Gastrocnemius medialis (tissue), 4 donors: Measurements from ENCODE around the gene CBLL2.

Experiments used
- POLR2A ChIP-seq, 2 donors: fragments of 450-650 bp; IDR thresholded peaks; one replicate each; pipeline ENCODE4 v1.6.1; 2017; ENCODE audit warnings: antibody characterized with exemption in 2 of 2, mild to moderate bottlenecking in 2 of 2, moderate library complexity in 2 of 2
- TF ChIP-seq, protein P1 (sequence below), 5 experiments: fragments of 450-650 bp in 3 of 5; fragments of 200-600 bp in 2 of 5; sonication (generic) in 2 of 5; IDR thresholded peaks in 4 of 5; conservative IDR thresholded peaks in 1 of 5; 1 replicate in 4 of 5; 2 replicates in 1 of 5; pipeline ENCODE4 v1.5.1; 2016 to 2019; ENCODE audit warnings: antibody characterized with exemption in 5 of 5, mild to moderate bottlenecking in 3 of 5, moderate library complexity in 3 of 5

DNA sequence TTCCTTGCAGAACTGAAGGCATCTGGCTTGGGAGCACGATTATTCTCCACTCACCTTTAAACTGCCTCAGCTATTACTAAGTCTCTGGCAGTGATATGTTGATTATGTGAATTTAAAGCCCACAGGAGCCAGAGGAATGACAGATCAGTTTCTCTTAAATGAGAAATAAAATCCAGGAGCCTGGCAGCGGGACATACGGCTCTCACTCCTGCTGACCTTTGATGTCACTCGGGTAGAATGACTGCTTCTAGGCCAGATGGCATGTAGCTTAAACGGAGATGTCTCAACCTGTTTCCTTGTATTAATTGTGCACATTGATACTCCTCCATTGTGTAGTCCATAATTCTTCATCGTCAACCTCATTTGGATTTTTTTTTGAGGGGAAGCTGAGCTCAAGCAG is 4.0 kb upstream of the CBLL2 start:
- TF ChIP-seq, protein P1, sequence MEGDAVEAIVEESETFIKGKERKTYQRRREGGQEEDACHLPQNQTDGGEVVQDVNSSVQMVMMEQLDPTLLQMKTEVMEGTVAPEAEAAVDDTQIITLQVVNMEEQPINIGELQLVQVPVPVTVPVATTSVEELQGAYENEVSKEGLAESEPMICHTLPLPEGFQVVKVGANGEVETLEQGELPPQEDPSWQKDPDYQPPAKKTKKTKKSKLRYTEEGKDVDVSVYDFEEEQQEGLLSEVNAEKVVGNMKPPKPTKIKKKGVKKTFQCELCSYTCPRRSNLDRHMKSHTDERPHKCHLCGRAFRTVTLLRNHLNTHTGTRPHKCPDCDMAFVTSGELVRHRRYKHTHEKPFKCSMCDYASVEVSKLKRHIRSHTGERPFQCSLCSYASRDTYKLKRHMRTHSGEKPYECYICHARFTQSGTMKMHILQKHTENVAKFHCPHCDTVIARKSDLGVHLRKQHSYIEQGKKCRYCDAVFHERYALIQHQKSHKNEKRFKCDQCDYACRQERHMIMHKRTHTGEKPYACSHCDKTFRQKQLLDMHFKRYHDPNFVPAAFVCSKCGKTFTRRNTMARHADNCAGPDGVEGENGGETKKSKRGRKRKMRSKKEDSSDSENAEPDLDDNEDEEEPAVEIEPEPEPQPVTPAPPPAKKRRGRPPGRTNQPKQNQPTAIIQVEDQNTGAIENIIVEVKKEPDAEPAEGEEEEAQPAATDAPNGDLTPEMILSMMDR (IDR thresholded peaks at IDR 0.05 in 4 of 5, conservative IDR thresholded peaks at IDR 0.05 in 1 of 5), result no peak
- no peak for TF ChIP-seq POLR2A (IDR thresholded peaks at IDR 0.05)
